Gastrocnemius medialis (tissue), 4 donors: ENCODE measurements around the gene KLC4. TPM values are rescaled to one million over a fixed set of nuclear protein-coding genes. Genes with fewer than 3 reads are reported as not detected.

Source experiments
- ATAC-seq, 2 donors: fragments of 150-250 bp; one replicate each; pipeline ENCODE4 v1.9.1; 2016
- DNase-seq, 2 donors: peaks; one replicate each; pipeline ENCODE4 v3.0.0-alpha.2; 2019
- H3K27ac ChIP-seq, 4 donors: fragments of 200-600 bp; sonication (generic); 1 replicate in 1 of 4; 2 replicates in 3 of 4; pipeline ENCODE4 v1.5.1; 2016 to 2018; ENCODE audit warnings: mild to moderate bottlenecking in 2 of 4, moderate library complexity in 1 of 4
- H3K27me3 ChIP-seq, 3 donors: fragments of 200-600 bp; sonication (generic) in 2 of 3; 1 replicate in 1 of 3; 2 replicates in 2 of 3; pipeline versions ENCODE4 v1.5.1 to v1.6.0; 2016 to 2019; ENCODE audit warnings: mild to moderate bottlenecking in 1 of 3, moderate library complexity in 1 of 3
- H3K36me3 ChIP-seq, 2 donors: fragments of 200-600 bp; sonication (generic) in 1 of 2; one replicate each; pipeline ENCODE4 v1.5.1; 2017 to 2018
- H3K4me1 ChIP-seq, 2 donors: fragments of 200-600 bp; sonication (generic) in 1 of 2; one replicate each; pipeline ENCODE4 v1.5.1; 2016 to 2017; ENCODE audit warnings: mild to moderate bottlenecking in 2 of 2
- H3K4me3 ChIP-seq, 4 donors: fragments of 200-600 bp; sonication (generic) in 3 of 4; 1 replicate in 1 of 4; 2 replicates in 3 of 4; pipeline ENCODE4 v1.5.1; 2016 to 2019; ENCODE audit warnings: mild to moderate bottlenecking in 2 of 4
- H3K9me3 ChIP-seq, 3 donors: fragments of 200-600 bp; sonication (generic) in 2 of 3; 1 replicate in 1 of 3; 2 replicates in 2 of 3; pipeline ENCODE4 v1.5.1; 2016 to 2019
- CTCF ChIP-seq, 5 experiments: fragments of 450-650 bp in 3 of 5; fragments of 200-600 bp in 2 of 5; sonication (generic) in 2 of 5; IDR thresholded peaks in 4 of 5; conservative IDR thresholded peaks in 1 of 5; 1 replicate in 4 of 5; 2 replicates in 1 of 5; pipeline ENCODE4 v1.5.1; 2016 to 2019; ENCODE audit warnings: antibody characterized with exemption in 5 of 5, mild to moderate bottlenecking in 3 of 5, moderate library complexity in 3 of 5
- POLR2A ChIP-seq, 2 donors: fragments of 450-650 bp; IDR thresholded peaks; one replicate each; pipeline ENCODE4 v1.6.1; 2017; ENCODE audit warnings: antibody characterized with exemption in 2 of 2, mild to moderate bottlenecking in 2 of 2, moderate library complexity in 2 of 2
- in situ Hi-C, 4 donors: fragments of 200-750 bp; cut with MboI; loops; one replicate each; pipeline versions ENCODE4 v1.15.0 to v1.8.0; 2017; ENCODE audit warnings: low sequenced_read_pairs in 4 of 4
- intact Hi-C: fragments of 100-400 bp; cut with DNase I; formaldehyde crosslinking; loops from one replicate; pipeline ENCODE4 v1.15.1; 2023; ENCODE audit warnings: low total_unique reads
- total RNA-seq, 4 donors: library from RNA; depleted of rRNA; stranded (reverse); fragments of >200 nt; gene quantifications; one replicate each; pipeline versions ENCODE4 v1.1.0 to v1.2.3, GENCODE V29; 2016

Gene KLC4
- total RNA-seq, 4 donors from 2014 or later: 12.2 to 19.3 (median 14.6) TPM

- TF ChIP-seq CTCF (IDR thresholded peaks at IDR 0.05 in 4 of 5, conservative IDR thresholded peaks at IDR 0.05 in 1 of 5): no peak
- Histone ChIP-seq H3K4me3 (no peak overlapping the region), H3K4me1 (peaks cover 64 to 65% of the 10 kb centered on the region in 2 donors), H3K36me3 (peaks cover 0 to 48% of the 10 kb centered on the region in 2 donors), H3K9me3 (no peaks in the 10 kb centered on the region), H3K27me3 (no peaks in the 10 kb centered on the region), H3K27ac (peak overlapping the region in 3 of 4 donors; percentile 24 to 84 (median 76))
- intact Hi-C loops: no loop called here
- no peak for ATAC-seq
- in situ Hi-C loops: no loop called here
- DNase-seq: no peak
These were observed 35.0 kb upstream of the KLC4 start for GRCh38 chr6:43024436-43024835.

GRCh38 chr6:43026365-43026764 lies 33.1 kb upstream of the KLC4 start:
- TF ChIP-seq CTCF (IDR thresholded peaks at IDR 0.05 in 4 of 5, conservative IDR thresholded peaks at IDR 0.05 in 1 of 5): no peak
- no peak for TF ChIP-seq POLR2A (IDR thresholded peaks at IDR 0.05)
- intact Hi-C loops (no loop called here), in situ Hi-C loops (no loop called here)
- ATAC-seq (peak; percentile 65 to 72), DNase-seq (peak in 1 of 2 donors; percentile 81)
- Histone ChIP-seq H3K9me3 (no peaks in the 10 kb centered on the region), H3K27me3 (no peaks in the 10 kb centered on the region), H3K36me3 (peaks cover 0 to 57% of the 10 kb centered on the region in 2 donors), H3K4me3 (no peak overlapping the region), H3K4me1 (peaks cover 46 to 47% of the 10 kb centered on the region in 2 donors), H3K27ac (peak overlapping the region; percentile 64 to 84 (median 76))

- DNase-seq (peak in 1 of 2 donors; percentile 47), ATAC-seq (peak in 1 of 2 donors; percentile 61)
- in situ Hi-C loops: no loop called here
- Histone ChIP-seq H3K4me1 (peaks cover 26 to 34% of the 10 kb centered on the region in 2 donors), H3K36me3 (peaks cover 0 to 65% of the 10 kb centered on the region in 2 donors), H3K9me3 (no peaks in the 10 kb centered on the region), H3K4me3 (no peak overlapping the region), H3K27ac (peak overlapping the region in 3 of 4 donors; percentile 1 to 84 (median 10)), H3K27me3 (no peaks in the 10 kb centered on the region)
- intact Hi-C loops: no loop called here
- no peak for TF ChIP-seq CTCF (IDR thresholded peaks at IDR 0.05 in 4 of 5, conservative IDR thresholded peaks at IDR 0.05 in 1 of 5)
- no peak for TF ChIP-seq POLR2A (IDR thresholded peaks at IDR 0.05)
These were observed 30.3 kb upstream of the KLC4 start for GRCh38 chr6:43029120-43029519.

GRCh38 chr6:43032326-43032725 lies 27.1 kb upstream of the KLC4 start:
- Histone ChIP-seq H3K9me3 (no peaks in the 10 kb centered on the region), H3K4me3 (no peak overlapping the region), H3K27me3 (no peaks in the 10 kb centered on the region), H3K4me1 (peaks cover 25 to 28% of the 10 kb centered on the region in 2 donors), H3K27ac (peak overlapping the region in 1 of 4 donors; percentile 48), H3K36me3 (peaks cover 0 to 47% of the 10 kb centered on the region in 2 donors)
- TF ChIP-seq CTCF (IDR thresholded peaks at IDR 0.05 in 4 of 5, conservative IDR thresholded peaks at IDR 0.05 in 1 of 5): no peak
- no peak for TF ChIP-seq POLR2A (IDR thresholded peaks at IDR 0.05)
- in situ Hi-C loops: no loop called here
- intact Hi-C loops: no loop called here
- DNase-seq (no peak), ATAC-seq (no peak)
